PFSK-1 (cell line): ENCODE data around the gene NOP16.

Experiments used
- FOXP2 ChIP-seq: optimal IDR thresholded peaks from 2 replicates; pipeline ENCODE3; 2011; ENCODE audit warnings: borderline replicate concordance, control low read depth, inconsistent platforms; ENCODE audit not compliant: insufficient read depth; ENCODE audit errors: extremely low read length, extremely low read depth
- POLR2AphosphoS5 ChIP-seq: IDR thresholded peaks from 2 replicates; pipeline ENCODE4 v1.6.1; 2012; ENCODE audit warnings: low read depth, mild to moderate bottlenecking, control low read depth, low read length, moderate library complexity
- SIN3A ChIP-seq: IDR thresholded peaks from 2 replicates; pipeline ENCODE4 v1.6.1; 2012; ENCODE audit warnings: mild to moderate bottlenecking, low read length, moderate library complexity, borderline replicate concordance; ENCODE audit not compliant: insufficient read depth
- TAF1 ChIP-seq: IDR thresholded peaks from 2 replicates; pipeline ENCODE4 v1.6.1; 2012; ENCODE audit warnings: low read length, control low read depth, borderline replicate concordance; ENCODE audit not compliant: insufficient read depth
- TF ChIP-seq, protein P1 (sequence below), 2 experiments: IDR thresholded peaks; 2 replicates each; pipeline versions ENCODE4 v1.6.1 to v1.8.0; 2011 to 2012; ENCODE audit warnings: low read depth in 2 of 2, low read length in 2 of 2, control low read depth in 1 of 2, inconsistent platforms in 1 of 2, mild to moderate bottlenecking in 1 of 2, moderate library complexity in 1 of 2; ENCODE audit not compliant: insufficient read depth in 1 of 2

Gene NOP16

DNA sequence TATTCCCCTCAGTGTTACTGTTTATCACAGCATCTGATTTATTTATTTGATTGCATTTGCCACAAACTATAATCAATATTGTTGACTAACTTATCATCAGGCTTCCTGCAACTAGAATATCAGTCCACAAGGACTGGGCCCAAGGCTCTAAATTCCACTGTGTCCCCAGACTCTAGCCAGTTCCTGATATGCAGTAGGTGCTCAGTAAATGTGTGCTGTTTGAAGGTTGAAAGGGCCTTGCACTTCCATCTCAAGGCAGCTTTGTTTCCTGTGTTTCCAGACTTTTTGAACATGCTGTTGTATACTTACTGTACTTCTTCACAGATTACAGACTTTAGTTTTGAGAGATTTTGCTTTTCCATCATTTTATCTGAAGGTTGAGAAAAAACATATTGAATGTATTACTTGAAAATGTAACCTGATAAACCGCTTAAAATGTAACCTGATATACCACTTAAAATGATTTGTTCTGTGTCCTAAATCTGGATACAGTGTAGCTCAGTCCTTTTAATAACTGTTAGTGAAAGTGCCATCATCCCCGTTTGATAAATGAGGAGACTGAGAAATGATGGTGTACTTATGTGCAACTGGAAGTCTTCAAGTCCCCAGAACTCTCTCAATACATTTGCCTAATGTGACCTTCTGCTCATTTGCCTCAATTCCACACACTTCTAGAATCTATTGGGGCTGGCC lies 45.5 kb downstream of the NOP16 start:
- TF ChIP-seq POLR2AphosphoS5 (no peak), TAF1 (no peak), SIN3A (no peak), FOXP2 (no peak)
- TF ChIP-seq, protein P1, sequence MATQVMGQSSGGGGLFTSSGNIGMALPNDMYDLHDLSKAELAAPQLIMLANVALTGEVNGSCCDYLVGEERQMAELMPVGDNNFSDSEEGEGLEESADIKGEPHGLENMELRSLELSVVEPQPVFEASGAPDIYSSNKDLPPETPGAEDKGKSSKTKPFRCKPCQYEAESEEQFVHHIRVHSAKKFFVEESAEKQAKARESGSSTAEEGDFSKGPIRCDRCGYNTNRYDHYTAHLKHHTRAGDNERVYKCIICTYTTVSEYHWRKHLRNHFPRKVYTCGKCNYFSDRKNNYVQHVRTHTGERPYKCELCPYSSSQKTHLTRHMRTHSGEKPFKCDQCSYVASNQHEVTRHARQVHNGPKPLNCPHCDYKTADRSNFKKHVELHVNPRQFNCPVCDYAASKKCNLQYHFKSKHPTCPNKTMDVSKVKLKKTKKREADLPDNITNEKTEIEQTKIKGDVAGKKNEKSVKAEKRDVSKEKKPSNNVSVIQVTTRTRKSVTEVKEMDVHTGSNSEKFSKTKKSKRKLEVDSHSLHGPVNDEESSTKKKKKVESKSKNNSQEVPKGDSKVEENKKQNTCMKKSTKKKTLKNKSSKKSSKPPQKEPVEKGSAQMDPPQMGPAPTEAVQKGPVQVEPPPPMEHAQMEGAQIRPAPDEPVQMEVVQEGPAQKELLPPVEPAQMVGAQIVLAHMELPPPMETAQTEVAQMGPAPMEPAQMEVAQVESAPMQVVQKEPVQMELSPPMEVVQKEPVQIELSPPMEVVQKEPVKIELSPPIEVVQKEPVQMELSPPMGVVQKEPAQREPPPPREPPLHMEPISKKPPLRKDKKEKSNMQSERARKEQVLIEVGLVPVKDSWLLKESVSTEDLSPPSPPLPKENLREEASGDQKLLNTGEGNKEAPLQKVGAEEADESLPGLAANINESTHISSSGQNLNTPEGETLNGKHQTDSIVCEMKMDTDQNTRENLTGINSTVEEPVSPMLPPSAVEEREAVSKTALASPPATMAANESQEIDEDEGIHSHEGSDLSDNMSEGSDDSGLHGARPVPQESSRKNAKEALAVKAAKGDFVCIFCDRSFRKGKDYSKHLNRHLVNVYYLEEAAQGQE (IDR thresholded peaks at IDR 0.05; ENCODE audit: insufficient read depth in 1 of 2, low read depth in 2 of 2, low read length in 2 of 2): no peak

DNA sequence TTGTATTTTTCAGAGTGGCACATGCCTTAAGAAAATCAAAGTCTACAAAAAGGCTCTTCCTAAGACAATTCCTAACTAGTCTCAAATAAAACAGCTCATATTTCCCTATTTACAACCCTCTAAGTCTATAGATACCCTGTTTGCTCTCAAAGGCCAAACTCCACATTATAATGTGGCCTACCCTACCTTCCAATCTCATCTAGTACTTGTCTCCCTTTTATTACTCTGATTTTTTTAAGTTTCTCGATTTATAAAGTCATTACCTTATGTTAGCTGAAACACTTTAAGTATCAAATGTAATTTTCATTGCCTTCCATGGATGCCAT lies 46.3 kb downstream of the NOP16 start:
- TF ChIP-seq SIN3A (no peak), FOXP2 (no peak), TAF1 (no peak), POLR2AphosphoS5 (no peak)
- TF ChIP-seq, protein P1 (IDR thresholded peaks at IDR 0.05; ENCODE audit: insufficient read depth in 1 of 2, low read depth in 2 of 2, low read length in 2 of 2): no peak

DNA sequence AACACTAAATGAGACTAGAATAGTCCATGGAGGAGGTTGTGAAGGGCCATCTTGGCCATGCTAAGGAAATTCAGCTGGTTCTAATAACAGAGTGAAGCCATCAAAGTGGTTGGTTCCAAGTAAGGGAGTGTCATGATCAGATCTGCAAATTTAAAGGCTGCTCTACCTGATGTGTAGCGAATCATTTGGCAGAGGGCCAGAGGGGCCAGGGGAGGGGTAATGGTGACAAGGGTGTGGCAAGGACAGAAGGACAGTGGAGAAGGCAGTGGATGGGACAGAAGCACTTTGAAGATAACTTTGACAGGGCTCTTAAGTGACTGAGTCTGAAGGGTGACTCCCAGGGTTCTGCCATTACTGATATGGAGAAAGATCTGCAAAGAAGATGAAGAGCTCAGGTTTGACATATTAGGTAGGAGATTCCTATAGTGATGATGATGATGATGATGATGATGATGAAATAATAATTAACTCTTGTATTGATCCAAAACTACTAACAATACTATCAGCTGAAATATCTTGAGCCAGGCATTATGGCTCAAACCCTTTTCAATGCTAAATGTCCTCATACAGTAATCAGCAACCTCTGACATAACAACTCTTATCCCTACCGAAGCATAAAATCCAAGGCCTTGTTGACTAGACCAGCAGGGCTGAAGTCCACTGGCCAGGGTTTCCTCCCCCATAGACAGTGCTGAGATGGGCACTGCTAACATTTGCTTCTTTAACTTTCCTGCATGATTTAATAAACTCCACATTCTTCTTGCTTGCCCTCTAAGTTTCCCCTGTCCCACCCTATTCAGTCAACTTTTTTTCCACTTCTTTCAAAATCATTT lies 46.9 kb downstream of the NOP16 start:
- TF ChIP-seq SIN3A: no peak
- TF ChIP-seq, protein P1 (IDR thresholded peaks at IDR 0.05; ENCODE audit: insufficient read depth in 1 of 2, low read depth in 2 of 2, low read length in 2 of 2): no peak
- no peak for TF ChIP-seq TAF1
- no peak for TF ChIP-seq FOXP2
- TF ChIP-seq POLR2AphosphoS5: no peak

DNA sequence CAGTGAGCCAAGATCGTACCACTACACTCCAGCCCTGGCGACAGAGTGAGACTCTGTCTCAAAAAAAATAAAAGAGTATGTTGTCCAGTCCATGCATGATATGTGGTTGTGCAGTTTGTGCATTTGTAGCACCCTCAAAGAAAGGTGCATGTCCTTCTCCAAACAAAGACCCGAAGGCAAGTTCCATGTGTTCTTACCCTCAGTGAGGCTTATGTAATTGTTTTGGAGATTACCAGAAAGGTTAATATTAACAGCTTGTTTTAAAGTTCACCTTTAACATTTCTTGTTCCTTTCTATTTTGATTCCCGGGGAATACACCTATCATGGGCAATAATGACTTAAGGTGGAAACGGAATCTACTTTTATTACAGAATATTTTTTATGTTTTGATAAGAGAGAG lies 49.1 kb downstream of the NOP16 start:
- TF ChIP-seq TAF1: no peak
- TF ChIP-seq, protein P1 (IDR thresholded peaks at IDR 0.05; ENCODE audit: insufficient read depth in 1 of 2, low read depth in 2 of 2, low read length in 2 of 2): no peak
